HEK293 (cell line): ENCODE measurements around the gene TMEM243.

Source experiments
- CTCF ChIA-PET: fragments of 350-600 bp; formaldehyde crosslinking; extraction: SDS; loops from one replicate; lab custom pipeline; 2021; ENCODE audit warnings: antibody characterized with exemption; lab: Yijun Ruan, JAX
- POLR2A ChIA-PET: fragments of 300-600 bp; formaldehyde crosslinking; extraction: SDS; loops from one replicate; lab custom pipeline; 2020; ENCODE audit warnings: antibody characterized with exemption, inconsistent platforms; lab: Yijun Ruan, JAX
- H3K27ac ChIP-seq: fragments of 200-500 bp; sonication (Bioruptor generic); 2 replicates; pipeline ENCODE4 v1.5.1; 2014; ENCODE audit warnings: low read depth, low read length, control low read depth, inconsistent platforms; ENCODE audit errors: extremely low read depth
- H3K36me3 ChIP-seq, 2 experiments: fragments of 200-500 bp in 1 of 2; sonication (Bioruptor generic) in 1 of 2; 1 replicate in 1 of 2; 2 replicates in 1 of 2; pipeline ENCODE4 v1.5.1; 2014 to 2017; ENCODE audit warnings: inconsistent platforms in 2 of 2, low read length in 2 of 2; ENCODE audit not compliant: control insufficient read depth in 2 of 2, insufficient read depth in 1 of 2
- H3K4me1 ChIP-seq: fragments of 200-500 bp; sonication (Bioruptor generic); 2 replicates; pipeline ENCODE4 v1.5.1; 2014; ENCODE audit warnings: mild to moderate bottlenecking, low read length, inconsistent platforms; ENCODE audit not compliant: control insufficient read depth, insufficient read depth
- H3K4me3 ChIP-seq: 2 replicates; pipeline ENCODE4 v1.5.1; 2011; ENCODE audit warnings: low read depth, mild to moderate bottlenecking, control low read depth, low read length, moderate library complexity
- H3K9me3 ChIP-seq: fragments of 200-500 bp; sonication (Bioruptor generic); 2 replicates; pipeline ENCODE4 v1.5.1; 2014; ENCODE audit warnings: low read depth, low read length, inconsistent platforms; ENCODE audit not compliant: control insufficient read depth, insufficient read depth
- AEBP2 ChIP-seq: fragments of 450-650 bp; formaldehyde crosslinking; IDR thresholded peaks from 2 replicates; pipeline ENCODE4 v1.5.1; 2016; ENCODE audit warnings: missing biosample characterization, missing genetic modification characterization, borderline replicate concordance
- BCL6B ChIP-seq: fragments of 450-650 bp; formaldehyde crosslinking; IDR thresholded peaks from 2 replicates; pipeline ENCODE4 v1.5.1; 2017; ENCODE audit warnings: missing biosample characterization, missing genetic modification characterization
- GLIS2 ChIP-seq: fragments of 450-650 bp; formaldehyde crosslinking; IDR thresholded peaks from 2 replicates; pipeline ENCODE4 v1.5.1; 2016; ENCODE audit warnings: missing biosample characterization, missing genetic modification characterization
- MZF1 ChIP-seq: fragments of 450-650 bp; formaldehyde crosslinking; IDR thresholded peaks from 2 replicates; pipeline ENCODE4 v1.5.1; 2017; ENCODE audit warnings: missing biosample characterization, missing genetic modification characterization, borderline replicate concordance
- TSHZ1 ChIP-seq: fragments of 450-650 bp; formaldehyde crosslinking; IDR thresholded peaks from 2 replicates; pipeline ENCODE4 v1.5.1; 2016; ENCODE audit warnings: missing biosample characterization, missing genetic modification characterization, borderline replicate concordance
- ZFP69B ChIP-seq: fragments of 450-650 bp; formaldehyde crosslinking; IDR thresholded peaks from 2 replicates; pipeline ENCODE4 v1.5.1; 2016; ENCODE audit warnings: missing biosample characterization, missing genetic modification characterization
- ZNF132 ChIP-seq: fragments of 450-650 bp; formaldehyde crosslinking; IDR thresholded peaks from 2 replicates; pipeline ENCODE4 v1.5.1; 2017; ENCODE audit warnings: missing biosample characterization, missing genetic modification characterization, borderline replicate concordance
- ZNF157 ChIP-seq: fragments of 450-650 bp; formaldehyde crosslinking; IDR thresholded peaks from 2 replicates; pipeline ENCODE4 v1.5.1; 2016; ENCODE audit warnings: missing biosample characterization, missing genetic modification characterization
- ZNF302 ChIP-seq: fragments of 450-650 bp; formaldehyde crosslinking; IDR thresholded peaks from 2 replicates; pipeline ENCODE4 v1.5.1; 2016; ENCODE audit warnings: missing biosample characterization, missing genetic modification characterization, low read depth
- ZNF518A ChIP-seq: fragments of 450-650 bp; formaldehyde crosslinking; conservative IDR thresholded peaks from 2 replicates; pipeline ENCODE4 v1.5.1; 2016; ENCODE audit warnings: low read depth, missing biosample characterization, missing genetic modification characterization
- ZNF624 ChIP-seq: fragments of 450-650 bp; formaldehyde crosslinking; IDR thresholded peaks from 2 replicates; pipeline ENCODE4 v1.5.1; 2017; ENCODE audit warnings: missing biosample characterization, missing genetic modification characterization
- ZNF629 ChIP-seq: fragments of 450-650 bp; formaldehyde crosslinking; IDR thresholded peaks from 2 replicates; pipeline ENCODE4 v1.5.1; 2017; ENCODE audit warnings: missing biosample characterization, missing genetic modification characterization
- ZNF660 ChIP-seq: fragments of 450-650 bp; IDR thresholded peaks from 2 replicates; pipeline ENCODE4 v1.5.1; 2018; ENCODE audit warnings: missing biosample characterization, mild to moderate bottlenecking, missing genetic modification characterization
- ZSCAN23 ChIP-seq: fragments of 450-650 bp; formaldehyde crosslinking; IDR thresholded peaks from 2 replicates; pipeline ENCODE4 v1.5.1; 2016; ENCODE audit warnings: missing biosample characterization, missing genetic modification characterization
- TF ChIP-seq, protein P1 (sequence below): fragments of 450-650 bp; formaldehyde crosslinking; IDR thresholded peaks from 2 replicates; pipeline ENCODE4 v1.5.1; 2016; ENCODE audit warnings: missing biosample characterization, missing genetic modification characterization
- TF ChIP-seq, protein P2 (sequence below): fragments of 450-650 bp; formaldehyde crosslinking; optimal IDR thresholded peaks from 2 replicates; pipeline ENCODE3; 2016; ENCODE audit warnings: missing biosample characterization, mild to moderate bottlenecking, missing genetic modification characterization
- TF ChIP-seq, protein P3 (sequence below): fragments of 450-650 bp; formaldehyde crosslinking; IDR thresholded peaks from 2 replicates; pipeline ENCODE4 v1.5.1; 2016; ENCODE audit warnings: missing biosample characterization, missing genetic modification characterization

Gene TMEM243

GRCh38 chr7:87170828-87171227, 48.7 kb downstream of the TMEM243 start (continued):
- TF ChIP-seq ZNF302 (tag by site-specific recombination), result no peak
- TF ChIP-seq, all 188 proteins: peak for 0

GRCh38 chr7:87164433-87164832, 55.1 kb downstream of the TMEM243 start:
- ChIA-PET CTCF (no interaction called here), POLR2A (interaction anchor here (0.6 kb wide), 1 partner anchor 25 kb away, joined by 4 read pairs; no protein-coding TSS in a partner anchor)
- H3K27ac ChIP-seq, result no peak overlapping the region
- TF ChIP-seq BCL6B (tag by site-specific recombination) (no peak), AEBP2 (no peak)
- H3K4me3 ChIP-seq, result no peak overlapping the region
- peaks cover 47 to 61% of the 10 kb centered on the region in 2 experiments for H3K36me3 ChIP-seq
- no peaks in the 10 kb centered on the region for H3K4me1 ChIP-seq
- no peaks in the 10 kb centered on the region for H3K9me3 ChIP-seq

GRCh38 chr7:87159538-87159937, 60.0 kb downstream of the TMEM243 start:
- TF ChIP-seq GLIS2 (tag by site-specific recombination), result no peak
- TF ChIP-seq ZNF660, result no peak
- no peak for TF ChIP-seq ZFP69B (tag by site-specific recombination)
- TF ChIP-seq, protein P1, sequence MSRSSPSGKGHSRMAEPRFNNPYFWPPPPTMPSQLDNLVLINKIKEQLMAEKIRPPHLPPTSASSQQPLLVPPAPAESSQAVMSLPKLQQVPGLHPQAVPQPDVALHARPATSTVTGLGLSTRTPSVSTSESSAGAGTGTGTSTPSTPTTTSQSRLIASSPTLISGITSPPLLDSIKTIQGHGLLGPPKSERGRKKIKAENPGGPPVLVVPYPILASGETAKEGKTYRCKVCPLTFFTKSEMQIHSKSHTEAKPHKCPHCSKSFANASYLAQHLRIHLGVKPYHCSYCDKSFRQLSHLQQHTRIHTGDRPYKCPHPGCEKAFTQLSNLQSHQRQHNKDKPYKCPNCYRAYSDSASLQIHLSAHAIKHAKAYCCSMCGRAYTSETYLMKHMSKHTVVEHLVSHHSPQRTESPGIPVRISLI (tag by site-specific recombination), result no peak
- TF ChIP-seq MZF1 (tag by site-specific recombination), result no peak
- no peak for TF ChIP-seq TSHZ1 (tag by site-specific recombination)
- no peak for TF ChIP-seq ZNF132 (tag by site-specific recombination)
- no peak for TF ChIP-seq ZNF157 (tag by site-specific recombination)
- TF ChIP-seq ZSCAN23 (tag by site-specific recombination), result no peak
- TF ChIP-seq, protein P2, sequence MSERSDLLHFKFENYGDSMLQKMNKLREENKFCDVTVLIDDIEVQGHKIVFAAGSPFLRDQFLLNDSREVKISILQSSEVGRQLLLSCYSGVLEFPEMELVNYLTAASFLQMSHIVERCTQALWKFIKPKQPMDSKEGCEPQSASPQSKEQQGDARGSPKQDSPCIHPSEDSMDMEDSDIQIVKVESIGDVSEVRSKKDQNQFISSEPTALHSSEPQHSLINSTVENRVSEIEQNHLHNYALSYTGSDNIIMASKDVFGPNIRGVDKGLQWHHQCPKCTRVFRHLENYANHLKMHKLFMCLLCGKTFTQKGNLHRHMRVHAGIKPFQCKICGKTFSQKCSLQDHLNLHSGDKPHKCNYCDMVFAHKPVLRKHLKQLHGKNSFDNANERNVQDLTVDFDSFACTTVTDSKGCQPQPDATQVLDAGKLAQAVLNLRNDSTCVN (tag by site-specific recombination), result no peak
- TF ChIP-seq ZNF629, result no peak
- TF ChIP-seq, protein P3, sequence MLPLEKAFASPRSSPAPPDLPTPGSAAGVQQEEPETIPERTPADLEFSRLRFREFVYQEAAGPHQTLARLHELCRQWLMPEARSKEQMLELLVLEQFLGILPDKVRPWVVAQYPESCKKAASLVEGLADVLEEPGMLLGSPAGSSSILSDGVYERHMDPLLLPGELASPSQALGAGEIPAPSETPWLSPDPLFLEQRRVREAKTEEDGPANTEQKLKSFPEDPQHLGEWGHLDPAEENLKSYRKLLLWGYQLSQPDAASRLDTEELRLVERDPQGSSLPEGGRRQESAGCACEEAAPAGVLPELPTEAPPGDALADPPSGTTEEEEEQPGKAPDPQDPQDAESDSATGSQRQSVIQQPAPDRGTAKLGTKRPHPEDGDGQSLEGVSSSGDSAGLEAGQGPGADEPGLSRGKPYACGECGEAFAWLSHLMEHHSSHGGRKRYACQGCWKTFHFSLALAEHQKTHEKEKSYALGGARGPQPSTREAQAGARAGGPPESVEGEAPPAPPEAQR, result no peak
- TF ChIP-seq ZNF624 (tag by site-specific recombination), result no peak
- no peak for TF ChIP-seq ZNF518A
- Histone ChIP-seq H3K9me3 (no peaks in the 10 kb centered on the region), H3K27ac (no peak overlapping the region), H3K36me3 (peaks cover 10 to 18% of the 10 kb centered on the region in 2 experiments), H3K4me1 (peaks cover 7% of the 10 kb centered on the region; the same call in 1 of the 2 replicates), H3K4me3 (no peak overlapping the region)
- ChIA-PET POLR2A (interaction anchor here (0.6 to 0.7 kb wide), 2 partner anchors 77 to 198 kb away, joined by 3 read pairs; no protein-coding TSS in a partner anchor), CTCF (interaction anchor here (0.7 to 1.0 kb wide), 2 partner anchors 9 to 77 kb away, joined by 3 read pairs; no protein-coding TSS in a partner anchor)
